Measurements from ENCODE around the gene NEGR1.

The NEGR1 gene

DNA sequence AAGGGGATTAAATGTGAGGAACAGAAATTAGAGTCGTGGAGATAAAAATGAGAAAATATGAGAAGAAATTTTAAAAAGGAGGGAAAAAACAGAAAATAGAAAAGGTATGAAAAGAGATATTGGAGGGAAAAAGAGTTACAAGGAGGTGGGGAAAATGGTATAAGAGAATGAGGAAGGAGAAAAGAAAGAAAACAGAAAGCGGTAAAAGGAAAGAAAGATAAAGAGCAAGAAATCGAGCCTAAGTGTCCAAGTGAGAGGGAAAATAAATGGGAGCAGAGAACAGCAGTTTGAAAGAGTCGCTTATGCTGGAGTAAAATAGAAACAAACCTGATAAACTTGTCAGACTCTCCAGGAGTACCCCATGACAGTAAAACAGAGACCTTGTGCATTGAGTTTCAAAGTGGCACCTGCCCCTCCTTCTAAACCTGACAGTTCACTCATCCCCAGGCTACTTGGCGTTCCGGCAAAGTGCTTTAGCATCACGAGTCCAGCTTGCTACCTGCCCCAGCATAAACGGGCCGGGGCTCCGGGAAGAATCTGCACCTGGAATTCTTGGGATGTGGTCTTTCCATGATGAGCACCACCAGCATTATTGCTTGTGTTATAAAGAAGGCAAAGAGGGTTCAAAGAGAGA is 585 bp downstream of the NEGR1 start:
- no peak overlapping the region for H3K4me3 ChIP-seq (ENCODE audit: low read depth, low read length)
- TF ChIP-seq, protein P1, sequence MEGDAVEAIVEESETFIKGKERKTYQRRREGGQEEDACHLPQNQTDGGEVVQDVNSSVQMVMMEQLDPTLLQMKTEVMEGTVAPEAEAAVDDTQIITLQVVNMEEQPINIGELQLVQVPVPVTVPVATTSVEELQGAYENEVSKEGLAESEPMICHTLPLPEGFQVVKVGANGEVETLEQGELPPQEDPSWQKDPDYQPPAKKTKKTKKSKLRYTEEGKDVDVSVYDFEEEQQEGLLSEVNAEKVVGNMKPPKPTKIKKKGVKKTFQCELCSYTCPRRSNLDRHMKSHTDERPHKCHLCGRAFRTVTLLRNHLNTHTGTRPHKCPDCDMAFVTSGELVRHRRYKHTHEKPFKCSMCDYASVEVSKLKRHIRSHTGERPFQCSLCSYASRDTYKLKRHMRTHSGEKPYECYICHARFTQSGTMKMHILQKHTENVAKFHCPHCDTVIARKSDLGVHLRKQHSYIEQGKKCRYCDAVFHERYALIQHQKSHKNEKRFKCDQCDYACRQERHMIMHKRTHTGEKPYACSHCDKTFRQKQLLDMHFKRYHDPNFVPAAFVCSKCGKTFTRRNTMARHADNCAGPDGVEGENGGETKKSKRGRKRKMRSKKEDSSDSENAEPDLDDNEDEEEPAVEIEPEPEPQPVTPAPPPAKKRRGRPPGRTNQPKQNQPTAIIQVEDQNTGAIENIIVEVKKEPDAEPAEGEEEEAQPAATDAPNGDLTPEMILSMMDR (IDR thresholded peaks at IDR 0.05; ENCODE audit: low read depth, low read length), result no peak
- TF ChIP-seq, protein P2, sequence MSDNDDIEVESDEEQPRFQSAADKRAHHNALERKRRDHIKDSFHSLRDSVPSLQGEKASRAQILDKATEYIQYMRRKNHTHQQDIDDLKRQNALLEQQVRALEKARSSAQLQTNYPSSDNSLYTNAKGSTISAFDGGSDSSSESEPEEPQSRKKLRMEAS (IDR thresholded peaks at IDR 0.05; ENCODE audit: low read depth, low read length), result no peak
- TF ChIP-seq MYC (IDR thresholded peaks at IDR 0.05; ENCODE audit: low read depth, low read length) (no peak), POLR2A (IDR thresholded peaks at IDR 0.05; ENCODE audit: extremely low read depth, insufficient read length) (no peak)
- DNase-seq (ENCODE audit: low read depth), result no peak

DNA sequence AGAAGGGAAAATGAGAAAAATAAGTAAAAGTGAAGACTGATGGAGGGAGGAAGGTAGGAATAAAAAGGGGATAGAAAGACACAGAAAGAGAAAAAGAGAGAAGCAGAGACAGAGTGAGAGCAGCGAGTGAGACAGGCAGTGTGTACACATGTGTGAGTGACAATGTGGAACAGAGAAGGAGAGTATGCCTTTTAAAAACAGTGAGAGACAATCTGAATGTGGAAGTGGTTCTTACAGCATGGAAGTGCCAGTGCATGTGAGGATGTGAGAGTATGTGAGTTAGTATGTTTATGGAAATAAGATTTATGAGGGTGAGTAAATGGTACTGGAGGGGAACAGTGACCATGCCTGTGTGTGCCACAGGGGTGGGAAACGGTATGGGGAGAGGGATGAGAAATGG is 1.2 kb downstream of the NEGR1 start:
- TF ChIP-seq POLR2A (IDR thresholded peaks at IDR 0.05; ENCODE audit: extremely low read depth, insufficient read length) (no peak), MYC (IDR thresholded peaks at IDR 0.05; ENCODE audit: low read depth, low read length) (no peak)
- TF ChIP-seq, protein P2 (IDR thresholded peaks at IDR 0.05; ENCODE audit: low read depth, low read length), result no peak
- TF ChIP-seq, protein P1 (IDR thresholded peaks at IDR 0.05; ENCODE audit: low read depth, low read length), result no peak
- DNase-seq (ENCODE audit: low read depth), result peak; percentile 4
- no peak overlapping the region for H3K4me3 ChIP-seq (ENCODE audit: low read depth, low read length)

DNA sequence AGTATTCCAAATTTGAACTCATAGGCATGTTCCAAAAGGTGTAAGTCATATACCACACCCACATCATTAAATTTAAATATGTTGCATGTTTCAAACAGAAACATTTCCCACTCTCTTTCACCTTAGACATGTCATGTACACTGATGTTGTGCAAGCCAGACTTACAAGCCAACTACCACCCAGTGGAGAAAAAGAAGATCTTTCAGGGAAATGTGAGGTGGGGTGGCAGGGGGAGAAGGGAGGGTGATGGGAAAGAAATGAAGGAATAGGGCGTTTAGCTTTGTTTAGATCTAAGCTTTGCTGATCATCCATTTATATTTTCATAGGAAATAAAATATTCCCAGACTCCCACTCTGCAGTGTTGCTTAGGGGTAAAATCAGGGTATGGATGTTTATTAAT is 1.6 kb downstream of the NEGR1 start:
- no peak for TF ChIP-seq MYC (IDR thresholded peaks at IDR 0.05; ENCODE audit: low read depth, low read length)
- TF ChIP-seq, protein P2 (IDR thresholded peaks at IDR 0.05; ENCODE audit: low read depth, low read length), result no peak
- TF ChIP-seq, protein P1 (IDR thresholded peaks at IDR 0.05; ENCODE audit: low read depth, low read length), result no peak
- no peak overlapping the region for H3K4me3 ChIP-seq (ENCODE audit: low read depth, low read length)
- no peak for DNase-seq (ENCODE audit: low read depth)

DNA sequence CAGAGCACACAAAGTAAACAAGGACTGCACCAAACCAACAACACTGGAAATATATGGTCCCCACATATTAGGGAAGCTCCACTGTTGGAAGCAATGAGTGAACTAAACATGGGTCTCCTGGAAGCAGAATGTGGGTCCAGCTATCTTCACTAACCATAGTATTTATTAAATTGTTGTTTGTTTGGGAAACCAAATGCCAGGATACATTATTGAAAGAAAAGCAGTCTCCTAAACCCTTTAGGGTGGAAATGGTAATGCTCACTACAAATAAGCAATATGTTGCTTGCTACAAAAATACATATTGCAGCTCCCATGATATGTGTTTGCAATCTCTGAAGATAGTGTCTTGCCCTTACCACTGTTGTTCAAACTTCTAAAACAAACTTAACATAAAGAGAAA is 2.2 kb downstream of the NEGR1 start:
- H3K4me3 ChIP-seq (ENCODE audit: low read depth, low read length), result no peak overlapping the region
- TF ChIP-seq MYC (IDR thresholded peaks at IDR 0.05; ENCODE audit: low read depth, low read length) (no peak), POLR2A (IDR thresholded peaks at IDR 0.05; ENCODE audit: extremely low read depth, insufficient read length) (no peak)
- TF ChIP-seq, protein P2 (IDR thresholded peaks at IDR 0.05; ENCODE audit: low read depth, low read length), result no peak
- TF ChIP-seq, protein P1 (IDR thresholded peaks at IDR 0.05; ENCODE audit: low read depth, low read length), result no peak
- DNase-seq (ENCODE audit: low read depth), result no peak

DNA sequence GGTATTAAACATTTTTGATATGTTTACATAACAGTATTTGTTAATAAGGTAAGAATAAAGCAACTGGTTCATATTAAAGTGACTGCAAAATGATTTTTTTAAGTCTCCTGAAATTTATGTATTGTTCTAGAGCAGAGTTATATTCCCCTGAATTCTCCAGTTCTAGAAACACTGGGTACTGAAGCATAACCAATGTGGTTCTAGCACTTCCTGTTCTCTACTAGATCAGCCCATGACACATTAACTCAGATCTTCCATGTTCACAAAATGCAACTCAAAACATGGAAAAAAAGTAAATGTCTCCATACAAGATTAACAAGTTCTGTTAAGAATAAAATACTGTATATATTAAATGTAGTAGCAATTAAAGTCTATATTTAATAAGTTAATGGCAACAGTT is 3.9 kb downstream of the NEGR1 start:
- TF ChIP-seq POLR2A (IDR thresholded peaks at IDR 0.05; ENCODE audit: extremely low read depth, insufficient read length) (no peak), MYC (IDR thresholded peaks at IDR 0.05; ENCODE audit: low read depth, low read length) (no peak)
- TF ChIP-seq, protein P1 (IDR thresholded peaks at IDR 0.05; ENCODE audit: low read depth, low read length), result no peak
- TF ChIP-seq, protein P2 (IDR thresholded peaks at IDR 0.05; ENCODE audit: low read depth, low read length), result no peak
- DNase-seq (ENCODE audit: low read depth), result peak; percentile 3
- no peak overlapping the region for H3K4me3 ChIP-seq (ENCODE audit: low read depth, low read length)

All from NB4 (cell line).